Activated CD4-positive, alpha-beta T cell treated with anti-CD3 and anti-CD28 coated beads, Interleukin-2, Interleukin-4, amounts not matched to agents 100 ng/mL and 50 ng/mL, durations not matched to agents 16 hours and 8 hours (primary cell): ENCODE data around the gene MSLN.
"Not testable (repeated sequence)": the region's sequence is repeated elsewhere in the genome, so short reads cannot be mapped to it uniquely, and the experiment has no call there.

Experiments used
- DNase-seq: peaks from one replicate; pipeline ENCODE4 v3.0.0-alpha.2; 2020; ENCODE audit warnings: low spot score

MSLN gene

GRCh38 chr16:760065-760464 is 469 bp upstream of the MSLN start:
- no peak for DNase-seq

DNA sequence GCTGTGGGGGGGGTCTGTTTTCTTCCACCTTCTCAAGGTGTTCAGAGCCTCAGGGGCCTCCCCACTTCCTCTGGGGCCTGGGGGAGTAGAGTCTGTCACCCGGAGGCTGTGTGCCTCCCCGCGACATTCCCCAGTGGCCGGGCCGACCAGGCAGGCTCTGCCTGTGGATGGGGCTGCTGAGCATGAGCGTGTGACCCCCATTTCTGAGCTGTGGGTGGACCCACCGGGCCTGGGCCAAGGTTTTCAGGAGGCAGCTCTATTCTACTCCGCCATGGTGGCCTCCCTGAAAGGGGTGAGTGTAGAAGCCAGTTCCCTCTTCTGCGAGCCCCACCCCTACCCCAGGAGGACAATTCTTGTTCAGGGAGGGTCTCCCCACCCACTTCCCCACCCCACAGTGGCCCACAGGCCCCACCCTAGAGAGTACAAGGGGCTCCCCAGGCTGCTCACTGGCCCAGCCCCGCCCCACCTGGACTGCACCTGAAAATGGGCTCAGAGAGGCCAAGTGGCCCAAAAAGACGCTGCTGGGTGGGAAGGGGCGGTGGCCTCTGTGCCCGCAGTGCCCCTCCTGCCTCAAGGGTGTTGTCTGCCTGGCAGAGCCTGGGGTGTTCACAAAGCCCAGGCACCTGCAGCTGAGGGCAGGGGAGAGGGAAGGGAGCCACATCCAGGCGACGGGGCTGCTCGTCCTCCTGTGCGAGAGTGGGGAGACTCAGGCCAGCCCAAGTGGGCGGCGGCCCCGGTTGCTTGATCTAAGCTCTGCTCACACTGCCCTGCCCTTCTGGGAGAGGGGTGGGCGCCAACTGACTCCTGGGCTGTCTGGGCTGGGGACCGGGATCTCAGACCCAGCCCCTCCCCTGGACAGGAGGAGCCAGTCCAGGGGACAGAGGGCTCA is 1.3 kb downstream of the MSLN start:
- no peak for DNase-seq

DNA sequence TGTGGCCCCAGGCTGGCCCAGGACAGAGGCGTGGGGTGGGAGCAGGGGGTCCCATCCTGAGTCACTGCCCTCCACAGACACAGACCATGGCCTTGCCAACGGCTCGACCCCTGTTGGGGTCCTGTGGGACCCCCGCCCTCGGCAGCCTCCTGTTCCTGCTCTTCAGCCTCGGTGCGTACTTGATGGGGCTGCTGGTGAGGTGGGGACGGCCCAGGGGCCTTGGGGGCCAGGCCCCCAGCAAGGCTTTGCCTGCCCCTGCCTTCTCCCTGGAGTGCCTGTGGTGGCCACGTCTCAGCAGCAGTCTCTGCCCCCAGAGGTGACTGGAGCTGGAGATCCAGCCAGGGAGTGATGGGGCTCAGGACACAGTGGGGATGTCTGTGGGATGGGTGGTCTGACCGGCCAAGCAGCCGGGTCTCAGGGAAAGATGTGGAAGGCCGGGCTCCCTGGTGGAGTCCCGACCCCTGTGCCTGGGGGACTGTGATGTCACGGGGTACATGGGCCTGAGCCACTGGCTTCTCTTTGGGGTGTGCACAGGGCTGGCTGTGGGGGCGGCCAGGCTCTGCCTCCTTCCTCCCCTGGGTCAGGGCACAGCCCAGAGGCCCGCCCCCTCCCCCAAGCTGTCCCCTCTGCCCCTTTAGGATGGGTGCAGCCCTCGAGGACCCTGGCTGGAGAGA is 2.2 kb downstream of the MSLN start:
- no peak for DNase-seq

- DNase-seq, result no peak
Observed at GRCh38 chr16:763369-764183, 3.0 kb downstream of the MSLN start.

- no peak for DNase-seq
Observed at GRCh38 chr16:764184-764750, 3.7 kb downstream of the MSLN start.

GRCh38 chr16:764848-765487 is 4.4 kb downstream of the MSLN start:
- DNase-seq, result no peak

DNA sequence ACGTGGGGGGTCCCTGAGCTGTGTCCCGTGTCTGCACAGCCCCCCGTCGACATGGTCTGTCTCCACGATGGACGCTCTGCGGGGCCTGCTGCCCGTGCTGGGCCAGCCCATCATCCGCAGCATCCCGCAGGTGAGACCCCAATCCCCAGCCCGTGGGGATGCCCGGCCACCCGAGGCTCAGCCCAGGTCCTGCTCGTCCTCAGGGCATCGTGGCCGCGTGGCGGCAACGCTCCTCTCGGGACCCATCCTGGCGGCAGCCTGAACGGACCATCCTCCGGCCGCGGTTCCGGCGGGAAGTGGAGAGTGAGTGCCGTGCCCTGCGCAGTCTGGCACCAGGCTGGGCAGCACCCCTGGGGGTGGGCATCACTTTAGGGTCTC is 4.9 kb downstream of the MSLN start:
- DNase-seq, result no peak

DNA sequence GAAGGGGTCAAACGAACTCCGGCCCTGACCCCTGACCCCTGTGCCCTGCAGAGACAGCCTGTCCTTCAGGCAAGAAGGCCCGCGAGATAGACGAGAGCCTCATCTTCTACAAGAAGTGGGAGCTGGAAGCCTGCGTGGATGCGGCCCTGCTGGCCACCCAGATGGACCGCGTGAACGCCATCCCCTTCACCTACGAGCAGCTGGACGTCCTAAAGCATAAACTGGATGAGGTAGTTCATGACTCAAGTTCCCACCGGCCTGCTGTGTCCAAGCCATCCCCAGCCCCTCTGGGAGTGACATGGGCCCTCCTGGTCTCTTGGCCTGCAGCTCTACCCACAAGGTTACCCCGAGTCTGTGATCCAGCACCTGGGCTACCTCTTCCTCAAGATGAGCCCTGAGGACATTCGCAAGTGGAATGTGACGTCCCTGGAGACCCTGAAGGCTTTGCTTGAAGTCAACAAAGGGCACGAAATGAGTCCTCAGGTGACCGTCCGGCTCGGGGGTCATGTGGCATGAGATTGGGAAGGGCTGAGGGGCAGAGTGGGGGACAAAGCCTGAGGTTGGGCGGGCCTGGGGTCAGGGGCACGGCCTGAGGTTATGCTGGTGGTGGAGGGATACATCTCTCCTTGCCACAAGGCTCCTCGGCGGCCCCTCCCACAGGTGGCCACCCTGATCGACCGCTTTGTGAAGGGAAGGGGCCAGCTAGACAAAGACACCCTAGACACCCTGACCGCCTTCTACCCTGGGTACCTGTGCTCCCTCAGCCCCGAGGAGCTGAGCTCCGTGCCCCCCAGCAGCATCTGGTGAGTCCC is 5.7 kb downstream of the MSLN start:
- no peak for DNase-seq

DNA sequence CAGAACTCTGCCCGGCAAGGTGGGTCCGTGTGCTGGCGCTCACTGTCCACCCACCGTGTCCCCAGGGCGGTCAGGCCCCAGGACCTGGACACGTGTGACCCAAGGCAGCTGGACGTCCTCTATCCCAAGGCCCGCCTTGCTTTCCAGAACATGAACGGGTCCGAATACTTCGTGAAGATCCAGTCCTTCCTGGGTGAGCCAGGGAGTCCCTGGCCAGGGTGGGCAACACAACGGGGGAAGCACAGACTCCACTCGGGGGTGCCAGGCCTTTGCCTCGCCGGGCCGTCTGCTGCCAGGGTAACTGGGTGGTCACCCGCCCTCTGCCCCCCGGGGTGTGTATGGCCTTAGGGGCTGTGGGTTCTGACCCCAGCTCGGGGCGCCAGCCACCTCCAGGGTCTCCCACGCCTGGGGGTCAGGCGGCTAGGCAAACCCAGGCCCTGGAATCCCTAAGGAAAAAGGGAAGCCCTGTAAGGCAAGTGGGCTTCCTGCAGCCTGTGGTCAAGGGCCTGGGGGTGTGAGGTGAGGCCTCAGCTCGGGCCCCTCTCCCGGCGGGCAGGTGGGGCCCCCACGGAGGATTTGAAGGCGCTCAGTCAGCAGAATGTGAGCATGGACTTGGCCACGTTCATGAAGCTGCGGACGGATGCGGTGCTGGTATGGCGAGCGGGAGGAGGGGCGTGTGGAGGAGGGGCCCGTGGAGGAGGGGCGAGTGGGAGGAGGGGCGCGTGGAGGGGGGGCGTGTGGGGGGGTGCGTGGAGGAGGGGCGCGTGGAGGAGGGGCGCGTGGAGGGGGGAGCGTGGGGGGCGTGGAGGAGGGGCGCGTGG is 6.5 kb downstream of the MSLN start:
- DNase-seq, result no peak

GRCh38 chr16:767743-768235 is 7.3 kb downstream of the MSLN start:
- no peak for DNase-seq

GRCh38 chr16:768428-768827 is 7.9 kb downstream of the MSLN start:
- DNase-seq, result no peak

DNA sequence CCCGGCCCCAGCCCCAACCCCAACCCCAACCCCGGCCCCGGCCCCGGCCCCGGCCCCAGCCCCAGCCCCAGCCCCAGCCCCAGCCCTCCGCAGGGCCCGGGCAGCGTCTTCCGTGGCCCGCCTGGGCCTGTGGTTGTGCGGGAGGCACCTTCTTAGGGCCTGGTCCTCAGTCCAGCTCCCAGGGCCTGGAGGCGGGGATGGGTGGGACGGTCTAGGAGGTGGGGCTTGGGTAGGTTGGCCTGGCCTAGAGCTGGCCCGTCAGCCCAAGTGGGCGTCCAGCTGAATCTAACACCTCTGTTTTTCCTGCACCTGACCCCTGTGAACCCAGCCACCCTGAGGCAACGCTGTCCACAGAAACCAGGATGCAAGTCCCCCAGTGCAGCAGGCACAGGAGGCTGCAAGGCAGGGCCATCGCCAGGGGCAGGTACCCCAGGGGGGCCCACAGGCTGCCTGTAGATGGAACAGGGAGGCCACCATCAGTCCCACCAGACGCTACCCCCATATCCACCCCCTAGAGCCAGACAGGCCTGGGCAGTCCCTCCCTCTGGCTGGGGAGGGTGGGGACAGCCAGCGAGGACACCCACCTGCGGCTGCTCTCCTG is 8.8 kb downstream of the MSLN start:
- no peak for DNase-seq

DNA sequence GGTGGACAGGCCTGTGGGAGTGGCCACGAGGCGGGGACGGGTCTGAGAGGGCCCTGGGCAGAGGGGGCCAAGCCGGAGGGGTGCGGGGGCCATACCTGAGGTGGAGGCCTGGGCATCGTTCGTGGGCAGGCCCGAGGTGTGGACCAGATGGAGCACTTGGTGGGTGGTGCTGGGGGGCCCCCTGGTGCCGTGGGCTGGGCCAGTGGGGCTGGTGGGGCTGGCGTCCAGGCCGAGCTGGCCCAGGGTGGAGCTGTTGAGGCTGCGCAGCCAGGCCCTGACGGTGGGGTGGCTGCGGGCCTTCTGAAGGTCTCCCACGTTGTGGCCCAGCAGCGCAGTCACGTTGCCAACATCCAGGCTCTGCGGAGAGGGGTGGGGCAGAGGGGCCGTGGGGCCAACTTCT is 9.4 kb downstream of the MSLN start:
- no peak for DNase-seq

GRCh38 chr16:770411-770810 is 9.9 kb downstream of the MSLN start:
- DNase-seq, result no peak

DNA sequence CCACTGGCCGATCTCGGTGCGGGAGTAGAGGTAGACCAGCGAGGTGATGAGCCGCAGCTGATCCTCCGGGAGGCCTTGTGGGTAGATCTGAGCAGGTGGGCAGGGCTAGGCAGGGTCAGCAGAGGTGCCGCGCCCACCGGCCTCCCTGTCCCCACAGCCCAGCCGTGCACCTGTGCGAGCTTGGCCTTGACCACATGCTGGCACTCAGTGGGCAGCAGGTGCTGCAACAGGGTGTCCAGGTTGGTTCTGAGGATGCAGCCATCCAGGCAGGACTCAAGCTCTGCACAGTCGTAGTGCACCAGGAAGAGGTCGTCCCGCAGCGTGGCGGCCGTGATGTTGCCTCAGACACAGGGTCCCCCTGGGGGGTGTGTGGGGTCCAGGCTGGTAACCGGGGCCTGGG is 12.4 kb downstream of the MSLN start:
- DNase-seq, result no peak

DNA sequence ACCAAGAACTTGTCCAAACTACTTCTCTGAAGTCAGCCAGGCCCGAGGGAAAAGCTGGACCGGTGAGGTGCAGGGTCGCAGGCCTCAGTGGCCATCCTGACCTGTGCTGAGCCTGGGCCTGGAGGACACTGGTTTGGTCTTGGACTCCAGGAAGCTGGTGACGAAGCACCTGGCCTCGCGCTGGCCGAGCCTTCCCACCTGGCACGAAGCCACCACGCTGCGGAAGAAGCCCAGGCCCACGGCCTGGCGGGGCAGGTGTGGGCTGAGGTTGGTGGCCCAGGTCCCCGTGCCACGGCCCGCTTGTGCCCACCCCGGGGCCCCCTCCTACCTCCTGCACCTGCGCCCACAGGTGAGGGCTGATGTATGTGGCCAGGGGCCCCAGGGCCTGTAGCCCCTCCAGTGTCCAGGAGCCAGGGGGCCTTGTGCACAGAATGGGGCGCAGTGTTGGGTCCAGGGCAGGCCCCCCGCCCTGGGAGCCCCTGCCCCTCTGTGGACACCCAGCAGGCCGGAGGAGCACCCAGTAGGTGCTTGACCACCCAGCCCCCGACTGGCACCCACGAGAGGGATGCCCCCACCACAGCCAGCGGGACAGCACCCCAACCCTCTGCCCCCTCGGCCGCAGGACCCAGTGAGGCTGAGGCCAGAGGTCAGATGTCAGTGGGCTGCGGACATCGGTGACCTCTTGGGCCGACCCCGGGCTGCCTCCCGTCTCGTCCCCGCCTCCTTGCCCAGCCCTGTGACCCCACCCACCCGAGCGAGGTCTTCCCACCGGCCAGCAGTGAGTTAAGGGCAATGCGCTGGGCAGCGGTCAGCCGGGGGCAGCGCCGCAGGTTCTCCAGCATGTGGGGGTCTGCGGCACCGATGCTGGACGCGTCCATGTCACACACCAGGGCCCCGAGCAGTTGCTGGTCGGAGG is 13.8 kb downstream of the MSLN start:
- DNase-seq, result no peak

GRCh38 chr16:775236-775796 is 14.8 kb downstream of the MSLN start:
- no peak for DNase-seq

DNA sequence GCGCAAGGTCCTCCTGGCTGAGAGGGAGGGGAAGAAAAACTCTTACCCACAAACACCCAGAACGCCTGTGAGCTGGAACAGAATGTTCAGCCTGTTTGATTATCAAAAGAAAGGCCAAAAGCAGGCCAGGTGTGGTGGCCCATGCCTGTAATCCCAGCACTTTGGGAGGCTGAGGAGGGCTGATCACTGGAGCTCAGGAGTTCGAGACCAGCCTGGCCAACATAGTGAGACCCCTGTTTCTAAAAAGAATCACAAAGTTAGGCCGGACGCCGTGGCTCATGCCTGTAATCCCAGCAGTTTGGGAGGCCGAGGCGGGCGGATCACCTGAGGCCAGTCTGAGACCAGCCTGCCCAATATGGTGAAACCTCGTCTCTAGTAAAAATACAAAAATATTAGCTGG is 15.8 kb downstream of the MSLN start:
- not testable (repeated sequence) for DNase-seq
